ENCODE results near the gene SERPINA5.

Gene SERPINA5

GRCh38 chr14:94558842-94559241, 22.4 kb upstream of the SERPINA5 start:
- Histone ChIP-seq H3K4me3 (ENCODE audit: low read depth, low read length) (no peak overlapping the region), H3K9ac (no peak overlapping the region), H3K79me2 (no peaks in the 10 kb centered on the region), H3K27ac (no peak overlapping the region), H3K4me1 (no peaks in the 10 kb centered on the region), H3K36me3 (ENCODE audit: control insufficient read depth, insufficient read depth, low read length) (no peaks in the 10 kb centered on the region), H3K9me3 (ENCODE audit: control insufficient read depth, low read length) (no peaks in the 10 kb centered on the region), H3K27me3 (ENCODE audit: control insufficient read depth, insufficient read depth, low read length) (no peaks in the 10 kb centered on the region), H3K4me2 (ENCODE audit: low read length) (no peak overlapping the region), H2AFZ (no peak overlapping the region)
- TF ChIP-seq CTCF (IDR thresholded peaks at IDR 0.05) = no peak

GRCh38 chr14:94559638-94560290, 21.5 kb upstream of the SERPINA5 start:
- Histone ChIP-seq H2AFZ (no peak overlapping the region), H3K4me1 (no peaks in the 10 kb centered on the region), H3K36me3 (ENCODE audit: control insufficient read depth, insufficient read depth, low read length) (no peaks in the 10 kb centered on the region), H3K27ac (no peak overlapping the region), H3K4me3 (ENCODE audit: low read depth, low read length) (no peak overlapping the region), H3K4me2 (ENCODE audit: low read length) (no peak overlapping the region), H3K9ac (no peak overlapping the region), H3K79me2 (no peaks in the 10 kb centered on the region), H3K9me3 (ENCODE audit: control insufficient read depth, low read length) (no peaks in the 10 kb centered on the region), H3K27me3 (ENCODE audit: control insufficient read depth, insufficient read depth, low read length) (no peaks in the 10 kb centered on the region)
- TF ChIP-seq CTCF (IDR thresholded peaks at IDR 0.05) = no peak

GRCh38 chr14:94560291-94560665, 20.9 kb upstream of the SERPINA5 start:
- no peak overlapping the region for H3K4me3 ChIP-seq (ENCODE audit: low read depth, low read length)
- no peaks in the 10 kb centered on the region for H3K9me3 ChIP-seq (ENCODE audit: control insufficient read depth, low read length)
- no peaks in the 10 kb centered on the region for H3K36me3 ChIP-seq (ENCODE audit: control insufficient read depth, insufficient read depth, low read length)
- H3K79me2 ChIP-seq = no peaks in the 10 kb centered on the region
- no peak overlapping the region for H3K27ac ChIP-seq
- no peaks in the 10 kb centered on the region for H3K4me1 ChIP-seq
- no peak for TF ChIP-seq CTCF (IDR thresholded peaks at IDR 0.05)
- H3K9ac ChIP-seq = no peak overlapping the region
- no peak overlapping the region for H3K4me2 ChIP-seq (ENCODE audit: low read length)
- no peaks in the 10 kb centered on the region for H3K27me3 ChIP-seq (ENCODE audit: control insufficient read depth, insufficient read depth, low read length)
- no peak overlapping the region for H2AFZ ChIP-seq

- Histone ChIP-seq H2AFZ (no peak within 1 kb of the TSS), H3K4me3 (ENCODE audit: low read depth, low read length) (no peak within 1 kb of the TSS), H3K79me2 (no peaks in the 10 kb centered on the region), H3K27me3 (ENCODE audit: control insufficient read depth, insufficient read depth, low read length) (no peaks in the 10 kb centered on the region), H3K27ac (no peak within 1 kb of the TSS), H3K4me1 (no peaks in the 10 kb centered on the region), H3K36me3 (ENCODE audit: control insufficient read depth, insufficient read depth, low read length) (no peaks in the 10 kb centered on the region), H3K4me2 (ENCODE audit: low read length) (no peak within 1 kb of the TSS), H3K9me3 (ENCODE audit: control insufficient read depth, low read length) (no peaks in the 10 kb centered on the region), H3K9ac (no peak within 1 kb of the TSS)
- no peak for TF ChIP-seq CTCF (IDR thresholded peaks at IDR 0.05)
These were observed 20.2 kb upstream of the SERPINA5 start, which contains the start of gene SERPINA4 for GRCh38 chr14:94560751-94561655. SERPINA4 (plus strand) TSS chr14:94561442; CDS start chr14:94563483, 2,041 bp downstream.

All from parathyroid adenoma (tissue), 2 donors.